Measurements from ENCODE around the gene VWA2. TPM values are rescaled to one million over a fixed set of nuclear protein-coding genes. Genes with fewer than 3 reads are reported as not detected.

VWA2 gene
- total and polyA plus RNA-seq, 10 of the 15 experiments (the other 5 are each of a cell fraction or from before 2014, with no cell fraction given): 0.03 TPM; not detected in 9

DNA sequence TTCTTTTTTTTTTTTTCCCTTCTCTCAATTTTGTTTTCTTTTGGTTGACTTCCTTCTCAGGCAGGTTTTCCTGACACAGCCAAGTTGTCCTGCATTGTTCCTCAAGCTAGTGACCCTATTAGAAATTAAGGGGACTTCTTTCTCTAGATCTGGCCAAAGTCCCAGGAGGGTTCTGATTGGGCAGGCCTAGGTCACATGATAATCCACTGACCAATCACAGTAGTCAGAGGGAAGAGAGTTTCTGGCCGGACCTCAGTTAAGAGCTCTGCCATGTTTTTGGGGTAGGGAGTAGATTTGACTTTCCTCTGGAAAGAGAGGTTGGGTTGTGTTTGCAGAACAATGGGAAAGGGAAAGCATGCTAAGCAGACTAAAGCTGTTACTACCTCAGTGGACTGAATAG is 16.2 kb downstream of the VWA2 start:
- ChIA-PET CTCF (interaction anchor here (1.5 kb wide), 1 partner anchor 49 kb away, joined by 4 read pairs; no protein-coding TSS in a partner anchor), RAD21 (ENCODE audit: unreplicated experiment) (no interaction called here), SMC1A (ENCODE audit: uncharacterized antibody, unreplicated experiment) (interaction anchor here (0.6 to 1.1 kb wide), 3 partner anchors 186 to 457 kb away, joined by 3 read pairs; no protein-coding TSS in a partner anchor), POLR2A (no interaction called here)
- Histone ChIP-seq H4K20me1 (ENCODE audit: control insufficient read depth, insufficient read depth) (no peaks in the 10 kb centered on the region), H2AFZ (ENCODE audit: control insufficient read depth, low read depth, low read length) (no peak overlapping the region), H3K9ac (ENCODE audit: control insufficient read depth, insufficient read depth, low read length) (no peak overlapping the region), H3K4me2 (ENCODE audit: control insufficient read depth, insufficient read depth) (no peak overlapping the region), H3K9me3 (replicated peaks; ENCODE audit: control insufficient read depth, insufficient read depth, low read length) (no peaks in the 10 kb centered on the region), H3K79me2 (ENCODE audit: control insufficient read depth, insufficient read depth, low read length) (no peaks in the 10 kb centered on the region), H3K36me3 (ENCODE audit: control insufficient read depth in 2 of 2, insufficient read depth in 2 of 2, low read length in 1 of 2) (no peaks in the 10 kb centered on the region), H3K27me3 (replicated peaks in 1 of 2; ENCODE audit: control insufficient read depth in 2 of 2, insufficient read depth in 2 of 2, low read length in 1 of 2) (no peaks in the 10 kb centered on the region), H3K4me3 (no peak overlapping the region), H3K4me1 (ENCODE audit: control insufficient read depth, insufficient read depth, low read length) (no peaks in the 10 kb centered on the region), H3K27ac (ENCODE audit: control insufficient read depth, insufficient read depth) (no peak overlapping the region)
- FAIRE-seq: no peak
- ATAC-seq: no peak
- intact Hi-C loops (cut with micrococcal nuclease; ENCODE audit: unreplicated experiment) (no loop called here), in situ Hi-C loops (cut with MboI) (no loop called here)
- no peak for DNase-seq (ENCODE audit: low read depth, low spot score)
- TF ChIP-seq SREBF1 (IDR thresholded peaks at IDR 0.05; ENCODE audit: low read length): no peak
- 0 out of 2 replicates have a peak, but pooled peaks have one; percentile 41 for TF ChIP-seq NFYB (IDR thresholded peaks at IDR 0.05; ENCODE audit: insufficient read depth, low read depth, low read length)
- no TSS peak for BruUV-seq (replicated peaks)
- WGBS (ENCODE audit: insufficient coverage, insufficient replicate concordance, low lambda C conversion rate, missing lambda C conversion rate): 92% methylated on average over 1 of the region's 1 CpG

DNA sequence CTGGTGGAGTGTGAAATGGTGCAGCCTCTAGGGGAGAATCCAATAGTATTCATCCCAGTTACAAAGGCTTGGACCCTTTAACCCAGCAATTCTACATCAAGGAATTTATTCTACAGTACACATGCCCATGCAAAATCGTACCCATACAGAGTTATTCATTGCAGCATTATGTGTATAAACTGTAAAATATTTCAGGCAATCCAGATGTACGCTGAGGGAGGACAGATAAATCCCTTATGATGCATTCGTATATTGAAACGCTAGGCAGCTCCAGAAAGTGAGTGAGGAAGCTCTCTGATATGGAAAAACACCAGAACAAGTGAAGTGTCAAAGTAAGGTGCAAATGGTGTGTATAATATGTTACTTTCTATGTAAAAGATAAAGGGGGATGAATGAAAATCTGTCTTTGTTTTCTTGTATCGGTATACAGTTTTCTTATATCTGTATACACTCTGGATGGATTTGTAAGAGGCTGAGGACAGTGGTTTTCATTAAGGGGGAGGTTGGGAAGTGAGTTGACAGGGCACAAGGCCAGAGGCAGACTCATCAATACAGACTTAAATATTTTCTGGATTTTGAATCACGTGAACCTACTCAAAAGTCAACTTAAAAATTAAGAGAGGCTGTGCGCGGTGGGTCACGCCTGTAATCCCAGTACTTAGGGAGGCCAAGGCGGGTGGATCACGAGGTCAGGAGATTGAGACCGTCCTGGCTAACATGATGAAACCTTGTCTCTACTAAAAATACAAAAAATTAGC is 17.1 kb downstream of the VWA2 start:
- peaks cover 2% of the 10 kb centered on the region; the same call in 1 of the 2 replicates for H3K4me1 ChIP-seq (ENCODE audit: control insufficient read depth, insufficient read depth, low read length)
- in situ Hi-C loops (cut with MboI) (no loop called here), intact Hi-C loops (cut with micrococcal nuclease; ENCODE audit: unreplicated experiment) (no loop called here)
- ChIA-PET RAD21 (ENCODE audit: unreplicated experiment) (no interaction called here), SMC1A (ENCODE audit: uncharacterized antibody, unreplicated experiment) (interaction anchor here (1.1 kb wide), 1 partner anchor 458 kb away, joined by 3 read pairs; no protein-coding TSS in a partner anchor), CTCF (interaction anchor here (1.5 kb wide), 1 partner anchor 48 kb away, joined by 4 read pairs; no protein-coding TSS in a partner anchor), POLR2A (no interaction called here)
- no peak overlapping the region for H2AFZ ChIP-seq (ENCODE audit: control insufficient read depth, low read depth, low read length)
- H3K27me3 ChIP-seq (replicated peaks in 1 of 2; ENCODE audit: control insufficient read depth in 2 of 2, insufficient read depth in 2 of 2, low read length in 1 of 2): no peaks in the 10 kb centered on the region
- no TSS peak for BruUV-seq (replicated peaks)
- H3K9me3 ChIP-seq (replicated peaks; ENCODE audit: control insufficient read depth, insufficient read depth, low read length): no peaks in the 10 kb centered on the region
- H4K20me1 ChIP-seq (ENCODE audit: control insufficient read depth, insufficient read depth): no peaks in the 10 kb centered on the region
- ATAC-seq: no peak
- no peak for FAIRE-seq
- H3K9ac ChIP-seq (ENCODE audit: control insufficient read depth, insufficient read depth, low read length): no peak overlapping the region
- H3K4me2 ChIP-seq (ENCODE audit: control insufficient read depth, insufficient read depth): no peak overlapping the region
- no peak for DNase-seq (ENCODE audit: low read depth, low spot score)
- no peaks in the 10 kb centered on the region for H3K79me2 ChIP-seq (ENCODE audit: control insufficient read depth, insufficient read depth, low read length)
- WGBS (ENCODE audit: insufficient coverage, insufficient replicate concordance, low lambda C conversion rate, missing lambda C conversion rate): 28% methylated on average over 12 of the region's 12 CpGs
- no peak overlapping the region for H3K27ac ChIP-seq (ENCODE audit: control insufficient read depth, insufficient read depth)
- TF ChIP-seq GATAD2B (conservative IDR thresholded peaks at IDR 0.05; ENCODE audit: low read depth): no peak
- TF ChIP-seq ESRRA (IDR thresholded peaks at IDR 0.05; ENCODE audit: low read length): no peak
- TF ChIP-seq RFX5 (IDR thresholded peaks at IDR 0.05; ENCODE audit: low read depth, low read length): no peak
- TF ChIP-seq CBX3 (IDR thresholded peaks at IDR 0.05; ENCODE audit: borderline replicate concordance, low read depth): no peak
- no peak for TF ChIP-seq HCFC1 (IDR thresholded peaks at IDR 0.05; ENCODE audit: low read length)
- no peak for TF ChIP-seq IKZF2 (IDR thresholded peaks at IDR 0.05)
- no peak for TF ChIP-seq ETV6 (conservative IDR thresholded peaks at IDR 0.05 in 1 of 2, IDR thresholded peaks at IDR 0.05 in 1 of 2; ENCODE audit: borderline replicate concordance in 1 of 2, low read depth in 1 of 2)
- no peak for TF ChIP-seq NFXL1 (IDR thresholded peaks at IDR 0.05; ENCODE audit: borderline replicate concordance)
- no peak overlapping the region for H3K4me3 ChIP-seq
- H3K36me3 ChIP-seq (ENCODE audit: control insufficient read depth in 2 of 2, insufficient read depth in 2 of 2, low read length in 1 of 2): no peaks in the 10 kb centered on the region
